B cell (primary cell): ENCODE results near the gene EFL1. TPM values are rescaled to one million over a fixed set of nuclear protein-coding genes. Genes with fewer than 3 reads are reported as not detected.
"Not testable (repeated sequence)": the region's sequence is repeated elsewhere in the genome, so short reads cannot be mapped to it uniquely, and the experiment has no call there.

Source experiments
- ATAC-seq: fragments of 200-7000 bp; cut with Tn5 transposase; one replicate; pipeline ENCODE4 v1.10.0; 2021; ENCODE audit warnings: low read depth, mild to moderate bottlenecking, moderate number of reproducible peaks, moderate library complexity
- CTCF ChIA-PET: fragments of 350-600 bp; sonication (Branson Sonifier 250); formaldehyde crosslinking; loops from one replicate; lab custom pipeline; 2021; ENCODE audit warnings: antibody characterized with exemption, inconsistent platforms; lab: Charles Lee
- POLR2A ChIA-PET: fragments of 350-600 bp; sonication (Branson Sonifier 250); formaldehyde crosslinking; loops from one replicate; lab custom pipeline; 2021; ENCODE audit warnings: antibody characterized with exemption; lab: Charles Lee
- DNase-seq: peaks from one replicate; pipeline ENCODE4 v3.0.0; 2013
- H2AFZ ChIP-seq: 2 replicates; pipeline ENCODE4 v1.6.1; 2012; ENCODE audit warnings: mild to moderate bottlenecking, low read depth, low read length; ENCODE audit not compliant: insufficient read depth, poor library complexity, severe bottlenecking
- H3K27ac ChIP-seq, 2 donors: 1 replicate in 1 of 2; 2 replicates in 1 of 2; pipeline ENCODE4 v1.5.1; 2012 to 2013; ENCODE audit warnings: low read length in 2 of 2, mild to moderate bottlenecking in 2 of 2, moderate library complexity in 1 of 2
- H3K27me3 ChIP-seq, 4 experiments: fragments of 200-600 bp in 1 of 4; sonication (generic) in 1 of 4; replicated peaks in 1 of 4; 1 replicate in 2 of 4; 2 replicates in 2 of 4; pipeline versions ENCODE4 v1.6.1 to v1.7.0; 2013 to 2016; ENCODE audit warnings: low read length in 3 of 4, mild to moderate bottlenecking in 2 of 4, mixed read lengths in 1 of 4, moderate library complexity in 1 of 4; ENCODE audit not compliant: insufficient read depth in 4 of 4, control insufficient read depth in 3 of 4; ENCODE audit errors: control extremely low read depth in 1 of 4
- H3K36me3 ChIP-seq, 2 experiments: replicated peaks in 1 of 2; 1 replicate in 1 of 2; 2 replicates in 1 of 2; pipeline versions ENCODE4 v1.6.1 to v1.7.1; 2013; ENCODE audit warnings: low read length in 1 of 2; ENCODE audit not compliant: insufficient read depth in 2 of 2, control insufficient read depth in 1 of 2; ENCODE audit errors: control extremely low read depth in 1 of 2, extremely low read depth in 1 of 2
- H3K4me1 ChIP-seq, 2 donors: fragments of 200-600 bp in 1 of 2; sonication (generic) in 1 of 2; 1 replicate in 1 of 2; 2 replicates in 1 of 2; pipeline versions ENCODE4 v1.5.1 to v1.6.1; 2013 to 2017; ENCODE audit warnings: low read length in 2 of 2; ENCODE audit not compliant: control insufficient read depth in 2 of 2, insufficient read depth in 2 of 2
- H3K4me2 ChIP-seq: replicated peaks from 2 replicates; pipeline ENCODE3; 2012; ENCODE audit warnings: mild to moderate bottlenecking, low read depth, low read length; ENCODE audit not compliant: poor library complexity, severe bottlenecking
- H3K4me3 ChIP-seq, 5 experiments: fragments of 200-600 bp in 1 of 5; sonication (generic) in 1 of 5; 1 replicate in 3 of 5; 2 replicates in 2 of 5; pipeline versions ENCODE4 v1.5.1 to v1.7.0; 2011 to 2016; ENCODE audit warnings: low read length in 4 of 5, mild to moderate bottlenecking in 4 of 5, low read depth in 2 of 5, control low read depth in 1 of 5, moderate library complexity in 1 of 5; ENCODE audit not compliant: insufficient read depth in 1 of 5; ENCODE audit errors: control extremely low read depth in 1 of 5, extremely low read depth in 1 of 5
- H3K79me2 ChIP-seq: fragments of 200-600 bp; sonication (generic); one replicate; pipeline ENCODE4 v1.6.0; 2016; ENCODE audit warnings: low read length; ENCODE audit not compliant: control insufficient read depth, insufficient read depth
- H3K9ac ChIP-seq: fragments of 200-600 bp; sonication (generic); 2 replicates; pipeline ENCODE4 v1.6.1; 2017; ENCODE audit warnings: mild to moderate bottlenecking, low read length, moderate library complexity
- H3K9me3 ChIP-seq, 3 donors: one replicate each; pipeline versions ENCODE4 v1.6.1 to v1.7.1; 2013; ENCODE audit warnings: low read length in 2 of 3; ENCODE audit not compliant: control insufficient read depth in 2 of 3, insufficient read depth in 1 of 3; ENCODE audit errors: control extremely low read depth in 1 of 3
- H4K20me1 ChIP-seq: 2 replicates; pipeline ENCODE4 v1.6.0; 2012; ENCODE audit warnings: mild to moderate bottlenecking, low read length; ENCODE audit not compliant: insufficient read depth, control insufficient read depth, poor library complexity, severe bottlenecking
- H3K27ac Mint-ChIP-seq: one replicate; pipeline ENCODE4 v1.8.0; 2021; ENCODE audit warnings: mixed read lengths
- H3K27me3 Mint-ChIP-seq: one replicate; pipeline ENCODE4 v1.8.0; 2021; ENCODE audit warnings: mixed read lengths
- H3K4me1 Mint-ChIP-seq: one replicate; pipeline ENCODE4 v1.8.0; 2021; ENCODE audit warnings: mixed read lengths
- H3K4me3 Mint-ChIP-seq: one replicate; pipeline ENCODE4 v1.8.0; 2021; ENCODE audit warnings: mixed read lengths
- H3K9me3 Mint-ChIP-seq: one replicate; pipeline ENCODE4 v1.8.0; 2022; ENCODE audit warnings: mixed read lengths; ENCODE audit not compliant: insufficient read depth
- CTCF ChIP-seq: fragments of 200-600 bp; IDR thresholded peaks from one replicate; pipeline ENCODE4 v1.8.0; 2022; ENCODE audit warnings: antibody characterized with exemption, mild to moderate bottlenecking
- EZH2 ChIP-seq: IDR thresholded peaks from 2 replicates; pipeline ENCODE4 v1.6.1; 2012; ENCODE audit warnings: borderline replicate concordance, low read depth, mild to moderate bottlenecking, moderate library complexity, low read length; ENCODE audit not compliant: insufficient read depth, poor library complexity, severe bottlenecking
- WGBS: methylation state at CpG from one replicate; pipeline ENCODE4 v1.1.5; 2013; ENCODE audit warnings: missing lambda C conversion rate; ENCODE audit not compliant: insufficient coverage; 5-methylcytosine and 5-hydroxymethylcytosine counted together
- intact Hi-C: fragments of 100-400 bp; cut with micrococcal nuclease; formaldehyde crosslinking; loops from one replicate; pipeline ENCODE4 v1.10.0; 2022
- polyA plus RNA-seq: library from polyadenylated mRNA; depleted of rRNA; stranded (reverse); fragments of >200 nt; gene quantifications from 2 replicates; pipeline ENCODE4 v1.2.3, GENCODE V29; 2012
- total RNA-seq, 2 donors: library from RNA; stranded (reverse); fragments of 120-200 nt in 1 of 2; gene quantifications; 1 replicate in 1 of 2; 2 replicates in 1 of 2; pipeline versions ENCODE4 v1.2.3 to v1.2.4, GENCODE V29; 2013 to 2022

The EFL1 gene
- total and polyA plus RNA-seq, 2 donors (not counting 1 experiment from before 2014, with no cell fraction given): 8.2 to 25.8 TPM

- Mint-ChIP-seq H3K4me3 (peak overlapping the region; percentile 98), H3K27me3 (no peaks in the 10 kb centered on the region), H3K9me3 (no peaks in the 10 kb centered on the region), H3K27ac (peak overlapping the region; percentile 89), H3K4me1 (peaks cover 63% of the 10 kb centered on the region)
- peak overlapping the region; percentile 38 to 78 for H3K27ac ChIP-seq
- ATAC-seq (no peak), DNase-seq (no peak)
- ChIA-PET CTCF (no interaction called here), POLR2A (no interaction called here)
- peaks cover 36% of the 10 kb centered on the region for H3K79me2 ChIP-seq
- H2AFZ ChIP-seq: peak overlapping the region; percentile 96
- TF ChIP-seq EZH2 (no peak), CTCF (no peak)
- H3K4me1 ChIP-seq: peaks cover 34 to 38% of the 10 kb centered on the region in 2 donors
- H3K27me3 ChIP-seq: no peaks in the 10 kb centered on the region
- no peaks in the 10 kb centered on the region for H3K9me3 ChIP-seq
- peak overlapping the region in 4 of 5 experiments; percentile 59 to 92 (median 77) for H3K4me3 ChIP-seq
- H3K4me2 ChIP-seq: peak overlapping the region; percentile 80
- H3K9ac ChIP-seq: peak overlapping the region; percentile 78
- intact Hi-C loops: loop anchor here (2.0 to 10.0 kb wide), 2 partner anchors 217 to 1259 kb away; partner anchors contain the start of genes MEX3B and TLNRD1
- peaks cover 0 to 6% of the 10 kb centered on the region in 2 experiments for H3K36me3 ChIP-seq
- H4K20me1 ChIP-seq: no peaks in the 10 kb centered on the region
- 64% methylated on average over 2 of the region's 3 CpGs for WGBS
Measured at GRCh38 chr15:82263350-82263749, 816 bp upstream of the EFL1 start.

DNA sequence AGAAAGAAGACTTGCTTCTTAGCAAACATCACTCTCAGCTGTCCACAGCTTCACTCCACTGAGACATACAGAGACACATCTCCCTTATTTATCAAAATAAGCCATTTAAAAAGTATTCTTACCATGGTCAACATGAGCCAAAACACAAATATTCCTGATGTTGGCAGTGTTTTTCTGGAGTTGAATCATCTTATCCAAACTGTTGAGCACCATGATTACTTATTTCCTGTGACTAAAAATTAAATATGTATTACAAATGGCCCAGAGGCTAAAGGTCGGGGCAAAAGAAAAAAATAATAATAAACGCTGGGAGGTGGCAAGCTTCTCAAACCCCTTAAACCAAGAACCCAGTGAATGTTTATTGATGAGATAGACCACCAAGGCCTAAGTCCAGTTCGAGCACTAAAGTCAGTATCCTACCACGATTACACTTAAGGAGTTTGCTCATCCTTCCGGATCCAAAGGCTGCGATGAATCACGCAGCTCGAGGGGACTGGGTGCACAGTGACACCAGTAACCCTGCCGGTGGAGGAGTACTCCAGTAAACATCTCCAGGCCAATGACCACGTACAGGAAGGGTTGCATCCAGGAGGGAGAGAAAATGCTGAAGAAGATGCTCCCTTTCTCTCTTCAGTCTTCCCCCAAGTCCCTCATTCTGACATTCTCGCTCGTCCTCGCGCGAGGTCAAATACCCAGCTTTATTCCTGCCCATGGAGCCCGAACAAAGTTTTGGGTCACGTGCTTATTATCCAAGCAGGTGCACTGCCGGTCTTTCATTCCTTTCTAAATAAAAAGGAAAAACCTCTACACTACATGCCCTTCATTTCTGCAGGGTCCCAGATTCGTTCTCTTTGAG lies 740 bp downstream of the EFL1 start:
- peaks cover 25 to 26% of the 10 kb centered on the region in 2 donors for H3K4me1 ChIP-seq
- Mint-ChIP-seq H3K4me1 (peaks cover 54% of the 10 kb centered on the region), H3K4me3 (peak overlapping the region; percentile 98), H3K27ac (peak overlapping the region; percentile 89)
- intact Hi-C loops: loop anchor here (2.0 to 10.0 kb wide), 2 partner anchors 215 to 1257 kb away; partner anchors contain the start of genes MEX3B and TLNRD1
- ATAC-seq, H3K27me3 ChIP-seq, H3K36me3 ChIP-seq, H3K9me3 Mint-ChIP-seq, H3K9me3 ChIP-seq, H4K20me1 ChIP-seq, H3K27me3 Mint-ChIP-seq, CTCF ChIA-PET: not testable (repeated sequence)
- 0% methylated on average over 9 of the region's 19 CpGs for WGBS
- H2AFZ ChIP-seq: peak overlapping the region; percentile 96
- POLR2A ChIA-PET: interaction anchor here (0.6 kb wide), 1 partner anchor 9 kb away, joined by 4 read pairs; no protein-coding TSS in a partner anchor
- peaks cover 36% of the 10 kb centered on the region for H3K79me2 ChIP-seq
- peak overlapping the region; percentile 78 for H3K9ac ChIP-seq
- H3K27ac ChIP-seq: peak overlapping the region; percentile 38 to 78
- peak; percentile 15 for DNase-seq
- peak overlapping the region; percentile 80 for H3K4me2 ChIP-seq
- H3K4me3 ChIP-seq: peak overlapping the region; percentile 30 to 92 (median 75)

DNA sequence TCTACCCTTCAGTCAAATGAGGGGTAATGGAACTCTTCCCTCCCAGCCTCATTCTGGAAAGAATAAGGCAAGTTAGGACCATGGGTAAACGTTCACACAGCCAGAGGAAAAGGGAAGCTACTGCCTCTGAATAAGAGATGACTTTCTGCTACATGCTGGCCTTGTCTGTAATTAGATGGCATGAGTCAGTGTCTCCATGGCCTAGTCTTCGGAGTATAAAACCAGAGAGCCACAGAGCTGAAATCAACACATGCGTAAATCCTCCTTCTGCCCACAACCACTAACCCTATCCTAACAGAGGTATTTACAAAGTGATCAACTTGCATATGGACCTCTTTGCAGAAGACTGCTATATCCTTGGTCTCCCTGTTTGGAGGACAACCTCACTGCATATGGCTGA lies 14.3 kb downstream of the EFL1 start:
- CTCF ChIA-PET, H2AFZ ChIP-seq, H3K9ac ChIP-seq, DNase-seq, H4K20me1 ChIP-seq, H3K79me2 ChIP-seq, POLR2A ChIA-PET, H3K4me1 Mint-ChIP-seq, H3K4me3 ChIP-seq, H3K4me3 Mint-ChIP-seq, H3K27me3 ChIP-seq, H3K4me2 ChIP-seq, H3K4me1 ChIP-seq, H3K36me3 ChIP-seq, H3K9me3 Mint-ChIP-seq, H3K27ac Mint-ChIP-seq, H3K27ac ChIP-seq, ATAC-seq, H3K9me3 ChIP-seq, intact Hi-C loops, H3K27me3 Mint-ChIP-seq: not testable (repeated sequence)
- WGBS: 100% methylated on average over 1 of the region's 3 CpGs
